HG03196 (cell line): Measurements from ENCODE around the gene RELA.
"Not testable (repeated sequence)": the region's sequence is repeated elsewhere in the genome, so short reads cannot be mapped to it uniquely, and the experiment has no call there.

Experiments
- ATAC-seq: cut with Tn5 transposase; IDR thresholded peaks from one replicate; pipeline ENCODE4 v1.9.1; 2021; ENCODE audit not compliant: unreplicated experiment

RELA gene

GRCh38 chr11:65662799-65663638 lies at the start of gene RELA:
Gene RELA, minus strand, starts transcription at chr11:65662916. Its CDS starts 84 bp downstream, at chr11:65662832.
- ATAC-seq, result peak; percentile 87

- ATAC-seq, result peak; percentile 76
Measured at GRCh38 chr11:65711785-65712632, 49.3 kb upstream of the RELA start, which contains the start of gene KAT5. Gene KAT5, plus strand, starts transcription at chr11:65712252. Its CDS starts 16 bp downstream, at chr11:65712268.

GRCh38 chr11:65710421-65710820 lies 47.7 kb upstream of the RELA start:
- ATAC-seq, result no peak

GRCh38 chr11:65709661-65710060 lies 46.9 kb upstream of the RELA start:
- no peak for ATAC-seq

- no peak for ATAC-seq
Measured at GRCh38 chr11:65708451-65708850, 45.7 kb upstream of the RELA start.

- ATAC-seq, result not testable (repeated sequence)
Measured at GRCh38 chr11:65707002-65707401, 44.3 kb upstream of the RELA start.

GRCh38 chr11:65706303-65706763 lies 43.6 kb upstream of the RELA start:
- ATAC-seq, result not testable (repeated sequence)

GRCh38 chr11:65703846-65704245 lies 41.1 kb upstream of the RELA start:
- no peak for ATAC-seq

- no peak for ATAC-seq
Measured at GRCh38 chr11:65701686-65702085, 39.0 kb upstream of the RELA start.

- ATAC-seq, result no peak
Measured at GRCh38 chr11:65700399-65700798, 37.7 kb upstream of the RELA start.

- ATAC-seq, result no peak
Measured at GRCh38 chr11:65699306-65699705, 36.6 kb upstream of the RELA start.

- ATAC-seq, result no peak
Measured at GRCh38 chr11:65698205-65698604, 35.5 kb upstream of the RELA start.

GRCh38 chr11:65696802-65697552 lies 34.3 kb upstream of the RELA start:
- no peak for ATAC-seq

GRCh38 chr11:65695459-65696241 lies 32.9 kb upstream of the RELA start:
- ATAC-seq, result no peak

- no peak for ATAC-seq
Measured at GRCh38 chr11:65692367-65692766, 29.7 kb upstream of the RELA start.

- ATAC-seq, result not testable (repeated sequence)
Measured at GRCh38 chr11:65691847-65692246, 29.1 kb upstream of the RELA start.

- ATAC-seq, result no peak
Measured at GRCh38 chr11:65685981-65686380, 23.3 kb upstream of the RELA start.

GRCh38 chr11:65683480-65683879 lies 20.8 kb upstream of the RELA start:
- not testable (repeated sequence) for ATAC-seq

GRCh38 chr11:65680192-65680743 lies 17.6 kb upstream of the RELA start:
- no peak for ATAC-seq

- no peak for ATAC-seq
Measured at GRCh38 chr11:65672982-65673381, 10.3 kb upstream of the RELA start.
